Measurements from ENCODE around the gene CLUH.
"Not testable (repeated sequence)": the region's sequence is repeated elsewhere in the genome, so short reads cannot be mapped to it uniquely, and the experiment has no call there.

GRCh38 chr17:2659337-2659736 is 52.2 kb downstream of the CLUH start:
- TF ChIP-seq, protein P1, sequence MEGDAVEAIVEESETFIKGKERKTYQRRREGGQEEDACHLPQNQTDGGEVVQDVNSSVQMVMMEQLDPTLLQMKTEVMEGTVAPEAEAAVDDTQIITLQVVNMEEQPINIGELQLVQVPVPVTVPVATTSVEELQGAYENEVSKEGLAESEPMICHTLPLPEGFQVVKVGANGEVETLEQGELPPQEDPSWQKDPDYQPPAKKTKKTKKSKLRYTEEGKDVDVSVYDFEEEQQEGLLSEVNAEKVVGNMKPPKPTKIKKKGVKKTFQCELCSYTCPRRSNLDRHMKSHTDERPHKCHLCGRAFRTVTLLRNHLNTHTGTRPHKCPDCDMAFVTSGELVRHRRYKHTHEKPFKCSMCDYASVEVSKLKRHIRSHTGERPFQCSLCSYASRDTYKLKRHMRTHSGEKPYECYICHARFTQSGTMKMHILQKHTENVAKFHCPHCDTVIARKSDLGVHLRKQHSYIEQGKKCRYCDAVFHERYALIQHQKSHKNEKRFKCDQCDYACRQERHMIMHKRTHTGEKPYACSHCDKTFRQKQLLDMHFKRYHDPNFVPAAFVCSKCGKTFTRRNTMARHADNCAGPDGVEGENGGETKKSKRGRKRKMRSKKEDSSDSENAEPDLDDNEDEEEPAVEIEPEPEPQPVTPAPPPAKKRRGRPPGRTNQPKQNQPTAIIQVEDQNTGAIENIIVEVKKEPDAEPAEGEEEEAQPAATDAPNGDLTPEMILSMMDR (IDR thresholded peaks at IDR 0.05): not testable (repeated sequence)
- TF ChIP-seq, protein P2, sequence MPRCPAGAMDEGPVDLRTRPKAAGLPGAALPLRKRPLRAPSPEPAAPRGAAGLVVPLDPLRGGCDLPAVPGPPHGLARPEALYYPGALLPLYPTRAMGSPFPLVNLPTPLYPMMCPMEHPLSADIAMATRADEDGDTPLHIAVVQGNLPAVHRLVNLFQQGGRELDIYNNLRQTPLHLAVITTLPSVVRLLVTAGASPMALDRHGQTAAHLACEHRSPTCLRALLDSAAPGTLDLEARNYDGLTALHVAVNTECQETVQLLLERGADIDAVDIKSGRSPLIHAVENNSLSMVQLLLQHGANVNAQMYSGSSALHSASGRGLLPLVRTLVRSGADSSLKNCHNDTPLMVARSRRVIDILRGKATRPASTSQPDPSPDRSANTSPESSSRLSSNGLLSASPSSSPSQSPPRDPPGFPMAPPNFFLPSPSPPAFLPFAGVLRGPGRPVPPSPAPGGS (IDR thresholded peaks at IDR 0.05): not testable (repeated sequence)
- TF ChIP-seq POLR2A (IDR thresholded peaks at IDR 0.05; ENCODE audit: low read length); CBX2 (IDR thresholded peaks at IDR 0.05; ENCODE audit: borderline replicate concordance, low read depth): not testable (repeated sequence)

Data from A549 (cell line).